ENCODE results near the gene WDR77.

Gene WDR77

DNA sequence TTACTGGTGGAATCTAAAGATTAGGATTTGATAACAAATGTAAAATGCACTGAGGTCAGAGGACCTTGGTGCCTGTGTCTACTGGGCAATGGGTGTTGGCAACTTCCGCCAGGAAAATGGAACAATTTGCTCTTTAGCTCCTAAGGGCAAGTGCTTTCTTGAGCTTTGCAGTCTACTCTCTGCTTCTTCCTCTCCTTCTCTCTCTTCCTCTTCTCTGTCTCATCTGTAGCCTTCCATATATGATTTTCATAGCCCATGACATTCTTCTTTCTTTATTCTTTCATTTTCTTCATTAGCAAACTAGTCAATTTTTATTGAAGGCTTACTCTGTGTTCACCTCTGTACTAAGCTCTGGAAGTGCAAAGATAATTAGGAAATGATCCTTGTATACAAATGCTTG is 57.0 kb downstream of the WDR77 start:
- Histone ChIP-seq H2AFZ (ENCODE audit: low read depth, low read length, severe bottlenecking) (no peak overlapping the region), H3K36me3 (ENCODE audit: low read length) (no peaks in the 10 kb centered on the region), H3K27me3 (ENCODE audit: low read length) (no peaks in the 10 kb centered on the region), H3F3A (ENCODE audit: insufficient read depth) (no peaks in the 10 kb centered on the region), H3K27ac (ENCODE audit: low read depth, low read length) (no peak overlapping the region), H3K79me2 (ENCODE audit: insufficient read depth, low read length) (no peaks in the 10 kb centered on the region), H4K20me1 (ENCODE audit: low read depth, low read length) (no peaks in the 10 kb centered on the region), H3K9ac (ENCODE audit: low read length) (no peak overlapping the region), H3K9me3 (ENCODE audit: insufficient read depth, low read length) (no peaks in the 10 kb centered on the region), H3K4me2 (ENCODE audit: low read depth, low read length, poor library complexity, severe bottlenecking) (no peak overlapping the region), H3K4me3 (ENCODE audit: insufficient read depth, low read length, poor library complexity, severe bottlenecking) (no peak overlapping the region), H3K9me2 (replicated peaks; ENCODE audit: insufficient read depth, low read length) (no peaks in the 10 kb centered on the region)
- TF ChIP-seq CTCF (IDR thresholded peaks at IDR 0.05; ENCODE audit: insufficient read depth, low read length, poor library complexity, severe bottlenecking) (no peak), EZH2phosphoT487 (conservative IDR thresholded peaks at IDR 0.05; ENCODE audit: low read length) (no peak)
